IPS-20b (cell line): ENCODE measurements around the gene REPS1.

ENCODE experiments used
- H3K27ac ChIP-seq: one replicate; pipeline ENCODE4 v1.5.1; 2013; ENCODE audit warnings: low read length
- H3K27me3 ChIP-seq: 2 replicates; pipeline ENCODE4 v1.6.1; 2013; ENCODE audit warnings: mild to moderate bottlenecking, low read length, inconsistent platforms; ENCODE audit not compliant: insufficient read depth
- H3K36me3 ChIP-seq: 2 replicates; pipeline ENCODE4 v1.6.1; 2013; ENCODE audit warnings: low read depth, mild to moderate bottlenecking, inconsistent platforms, low read length, moderate library complexity; ENCODE audit not compliant: insufficient read depth
- H3K4me1 ChIP-seq: 2 replicates; pipeline ENCODE4 v1.6.1; 2013; ENCODE audit warnings: mild to moderate bottlenecking, control low read depth, inconsistent platforms, low read length, moderate library complexity; ENCODE audit not compliant: insufficient read depth
- H3K4me3 ChIP-seq: 2 replicates; pipeline ENCODE4 v1.5.1; 2013; ENCODE audit warnings: mild to moderate bottlenecking, low read length, inconsistent platforms
- H3K9ac ChIP-seq: 2 replicates; pipeline ENCODE4 v1.6.1; 2013; ENCODE audit warnings: low read depth, mild to moderate bottlenecking, inconsistent platforms, low read length, moderate library complexity
- H3K9me3 ChIP-seq: 2 replicates; pipeline ENCODE4 v1.6.1; 2013; ENCODE audit warnings: mild to moderate bottlenecking, low read depth, low read length, inconsistent platforms; ENCODE audit not compliant: insufficient read depth

The REPS1 gene

DNA sequence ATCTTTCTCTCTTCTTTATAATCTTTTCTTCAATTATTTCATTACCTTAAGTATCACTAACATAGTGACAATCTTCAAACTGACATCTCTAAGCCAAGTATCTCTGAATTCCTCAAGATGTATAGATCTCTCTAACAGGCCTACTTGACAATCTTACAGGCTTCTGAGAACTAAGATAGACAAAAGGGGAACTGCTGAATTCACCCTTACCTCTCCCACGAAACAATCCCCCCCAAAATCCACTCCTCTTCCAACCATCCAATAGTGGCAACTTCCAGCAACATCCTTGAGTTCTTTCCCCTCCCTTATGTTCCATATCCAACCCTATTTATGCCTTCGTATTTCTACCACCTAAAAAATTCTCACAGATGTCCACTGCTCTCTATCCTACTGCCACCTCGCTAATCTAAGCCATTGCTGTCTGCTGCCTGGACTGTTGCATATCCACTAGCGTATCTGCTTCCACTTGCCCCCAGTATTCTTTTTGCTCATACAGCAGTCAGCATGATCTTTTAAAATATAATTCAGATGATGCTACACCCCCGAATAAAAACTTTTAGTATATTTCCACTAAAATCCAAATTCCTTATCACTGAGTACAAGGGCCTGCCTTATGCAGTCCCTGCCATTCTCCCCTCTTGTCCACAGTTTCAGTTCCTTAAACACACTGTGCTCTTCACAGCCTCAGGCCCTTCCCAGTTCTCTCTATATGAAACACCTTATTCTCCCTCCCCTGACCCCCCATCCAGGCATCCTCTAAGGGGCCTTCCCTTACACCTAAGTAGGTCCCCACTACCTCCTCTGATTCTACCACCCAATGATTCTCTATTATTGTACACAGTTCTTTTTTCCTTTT lies 8.0 kb downstream of the REPS1 start:
- Histone ChIP-seq H3K36me3 (no peaks in the 10 kb centered on the region), H3K27me3 (no peaks in the 10 kb centered on the region), H3K4me1 (peaks cover 51% of the 10 kb centered on the region), H3K27ac (no peak overlapping the region), H3K4me3 (no peak overlapping the region), H3K9me3 (no peaks in the 10 kb centered on the region), H3K9ac (no peak overlapping the region)

DNA sequence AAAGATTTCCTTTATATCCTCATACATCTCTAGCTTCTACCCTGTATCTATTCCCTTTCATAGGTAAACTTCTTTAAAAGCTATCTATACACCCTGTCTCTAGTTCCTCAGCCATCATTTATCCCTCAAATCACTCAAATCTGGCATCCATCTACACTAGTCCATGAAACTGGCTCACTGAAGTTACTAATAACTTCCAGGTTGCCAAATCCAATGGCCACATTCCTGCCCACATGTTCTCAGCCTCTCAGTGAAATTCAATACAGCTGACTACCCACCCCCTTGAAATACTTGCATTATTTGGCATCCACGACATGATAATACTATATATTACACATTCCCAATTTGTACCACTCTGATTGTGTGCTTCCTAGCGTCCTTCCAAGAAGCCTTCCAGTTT lies 8.7 kb downstream of the REPS1 start:
- no peak overlapping the region for H3K4me3 ChIP-seq
- H3K27ac ChIP-seq = no peak overlapping the region
- no peaks in the 10 kb centered on the region for H3K27me3 ChIP-seq
- no peaks in the 10 kb centered on the region for H3K36me3 ChIP-seq
- H3K9ac ChIP-seq = no peak overlapping the region
- peaks cover 49% of the 10 kb centered on the region for H3K4me1 ChIP-seq
- H3K9me3 ChIP-seq = no peaks in the 10 kb centered on the region

DNA sequence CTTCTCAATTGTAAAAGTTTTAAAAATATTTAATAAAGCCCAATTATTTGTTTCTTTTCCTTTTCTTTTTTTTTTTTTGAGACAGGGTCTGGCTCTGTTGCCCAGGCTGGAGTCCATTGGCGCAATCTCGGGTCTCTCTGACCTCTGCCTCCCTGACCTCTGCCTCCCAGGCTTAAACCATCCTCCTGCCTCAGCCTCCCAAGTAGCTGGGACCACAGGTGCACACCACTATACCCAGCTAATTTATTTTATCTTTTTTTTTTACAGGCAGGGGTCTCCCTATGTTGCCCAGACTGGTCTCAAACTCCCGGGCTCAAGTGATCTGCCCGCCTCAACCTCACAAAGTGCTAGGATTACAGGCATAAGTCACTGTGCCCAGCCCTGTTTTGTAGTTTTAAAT lies 9.8 kb downstream of the REPS1 start:
- H3K27ac ChIP-seq = no peak overlapping the region
- H3K36me3 ChIP-seq = no peaks in the 10 kb centered on the region
- no peaks in the 10 kb centered on the region for H3K9me3 ChIP-seq
- no peak overlapping the region for H3K4me3 ChIP-seq
- peaks cover 58% of the 10 kb centered on the region for H3K4me1 ChIP-seq
- no peaks in the 10 kb centered on the region for H3K27me3 ChIP-seq
- no peak overlapping the region for H3K9ac ChIP-seq

DNA sequence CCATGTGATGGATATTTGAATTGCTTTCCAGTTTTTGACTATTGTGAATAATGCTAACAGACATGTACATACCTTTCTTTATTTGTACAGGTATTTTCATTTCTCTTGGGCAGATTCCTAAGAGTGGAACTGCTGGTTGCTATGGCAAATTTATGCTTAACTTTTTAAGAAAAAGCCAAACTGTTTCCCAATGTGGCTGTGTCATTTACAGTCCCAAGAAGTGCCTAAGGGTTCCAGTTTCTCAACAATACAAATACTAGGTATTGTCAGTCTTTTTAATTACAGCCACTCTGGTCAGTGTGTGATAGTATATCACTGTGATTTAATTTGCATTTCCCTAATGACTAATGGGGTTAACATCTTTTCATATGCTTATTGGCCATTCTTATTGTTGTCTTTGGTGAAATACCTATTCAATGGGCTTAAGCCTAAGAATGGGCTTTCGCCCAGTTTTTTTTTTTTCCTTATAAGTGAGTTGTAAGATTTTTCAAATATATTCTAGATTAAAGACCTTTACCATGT lies 10.3 kb downstream of the REPS1 start:
- H3K4me3 ChIP-seq = peak overlapping the region; percentile 27; the same call in 1 of the 2 replicates
- H3K9me3 ChIP-seq = no peaks in the 10 kb centered on the region
- H3K27me3 ChIP-seq = no peaks in the 10 kb centered on the region
- H3K4me1 ChIP-seq = peaks cover 63% of the 10 kb centered on the region
- H3K36me3 ChIP-seq = no peaks in the 10 kb centered on the region
- peak overlapping the region; percentile 6 for H3K27ac ChIP-seq
- no peak overlapping the region for H3K9ac ChIP-seq

DNA sequence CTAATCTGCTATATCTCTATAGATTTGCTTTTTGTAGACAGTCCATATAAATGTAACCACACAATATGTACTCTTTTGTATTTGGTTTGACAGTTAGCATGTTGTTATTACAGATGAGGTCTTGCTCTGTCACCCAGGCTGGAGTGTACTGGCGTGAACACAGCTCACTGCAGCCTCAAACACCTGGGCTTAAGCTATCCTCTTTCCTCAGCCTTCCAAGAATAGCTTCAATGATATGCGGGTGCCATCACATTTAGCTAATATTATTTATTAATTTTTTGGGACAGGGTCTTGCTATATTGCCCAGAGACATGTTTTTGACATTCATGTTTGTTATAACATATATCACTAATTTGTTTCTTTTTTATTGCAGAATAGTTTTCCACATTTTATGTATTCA lies 10.8 kb downstream of the REPS1 start:
- Histone ChIP-seq H3K4me1 (peaks cover 68% of the 10 kb centered on the region), H3K27ac (peak overlapping the region; percentile 6), H3K27me3 (no peaks in the 10 kb centered on the region)

DNA sequence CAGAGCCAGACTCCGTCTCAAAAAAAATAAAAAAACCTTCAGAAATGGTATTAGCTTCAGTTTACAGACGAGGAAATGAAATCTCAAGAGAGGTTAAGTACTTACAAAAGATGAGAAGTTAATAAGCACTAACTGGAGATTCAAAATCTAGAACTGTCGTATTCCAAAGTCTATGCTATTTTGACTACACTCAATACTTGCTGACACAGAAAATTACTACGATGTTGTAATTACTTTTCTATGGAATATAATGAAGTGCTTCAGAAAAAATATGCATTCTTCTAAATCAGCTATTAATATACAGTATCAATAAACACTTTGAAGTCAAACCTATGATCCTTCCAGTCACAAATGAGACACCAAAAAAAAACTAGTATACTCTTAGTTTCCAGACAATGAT lies 12.2 kb downstream of the REPS1 start:
- no peak overlapping the region for H3K9ac ChIP-seq
- no peak overlapping the region for H3K4me3 ChIP-seq
- no peaks in the 10 kb centered on the region for H3K9me3 ChIP-seq
- peaks cover 79% of the 10 kb centered on the region for H3K4me1 ChIP-seq
- no peaks in the 10 kb centered on the region for H3K36me3 ChIP-seq
- no peaks in the 10 kb centered on the region for H3K27me3 ChIP-seq
- H3K27ac ChIP-seq = no peak overlapping the region

More for the DNA sequence above, 10.8 kb downstream of the REPS1 start:
- Histone ChIP-seq H3K9ac (0 out of 2 replicates have a peak overlapping the region, but pooled peaks have one; percentile 33), H3K4me3 (peak overlapping the region; percentile 27; the same call in 1 of the 2 replicates), H3K9me3 (no peaks in the 10 kb centered on the region), H3K36me3 (no peaks in the 10 kb centered on the region)

DNA sequence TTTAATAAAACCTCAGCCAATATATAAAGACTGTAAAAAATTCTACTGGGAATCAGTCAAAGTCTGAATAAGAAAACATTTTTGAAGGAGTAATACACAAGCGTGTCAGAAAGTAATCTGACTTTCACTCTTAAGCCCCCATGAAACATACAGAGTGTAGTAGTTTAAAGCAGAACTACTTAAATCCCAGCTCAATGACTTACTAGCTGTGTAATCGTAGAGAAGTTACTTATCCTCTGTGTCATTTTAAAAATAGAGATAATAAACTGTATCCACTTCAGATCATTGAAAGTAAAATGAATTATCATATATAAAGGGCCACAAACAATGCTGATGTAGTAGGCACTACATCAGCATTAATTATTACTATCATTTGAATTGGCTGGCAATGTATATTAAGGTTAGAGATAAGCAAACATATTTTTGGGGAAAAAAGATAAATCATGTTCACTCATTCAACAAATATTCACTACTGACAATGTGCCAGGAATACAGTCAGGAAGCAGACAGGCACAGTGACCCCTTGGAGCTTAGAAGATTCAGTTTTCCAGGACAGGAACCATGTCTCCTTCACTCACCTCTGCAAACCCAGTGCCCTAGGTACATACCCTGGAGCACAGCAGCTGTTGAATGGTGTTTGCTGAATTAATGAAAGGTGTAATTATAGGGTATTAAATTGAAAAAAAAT lies 14.4 kb downstream of the REPS1 start:
- Histone ChIP-seq H3K27me3 (no peaks in the 10 kb centered on the region), H3K4me3 (no peak overlapping the region), H3K27ac (no peak overlapping the region), H3K4me1 (peaks cover 75% of the 10 kb centered on the region), H3K36me3 (no peaks in the 10 kb centered on the region), H3K9ac (peak overlapping the region; percentile 15), H3K9me3 (no peaks in the 10 kb centered on the region)

DNA sequence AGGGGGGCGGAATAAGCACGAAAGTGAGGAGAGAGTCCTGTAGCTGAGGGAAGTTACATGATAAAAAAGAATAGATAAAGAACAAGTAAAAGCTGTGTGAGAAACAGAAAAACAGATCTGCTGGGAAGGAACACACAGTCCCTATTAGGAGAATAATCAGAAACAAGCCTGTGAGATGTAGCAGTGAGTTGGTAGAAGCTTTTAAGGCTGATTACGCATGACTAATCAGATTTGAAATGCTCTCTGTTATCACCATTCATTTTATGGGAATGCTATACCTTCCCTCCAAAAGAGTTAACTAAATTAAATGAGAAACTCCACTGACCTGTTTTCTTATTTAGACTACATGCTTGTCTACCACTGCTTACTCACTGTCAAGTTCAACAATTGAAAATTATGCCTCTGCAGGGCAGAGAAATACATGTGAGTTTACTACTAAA lies 15.8 kb downstream of the REPS1 start:
- Histone ChIP-seq H3K36me3 (no peaks in the 10 kb centered on the region), H3K4me3 (no peak overlapping the region), H3K9me3 (no peaks in the 10 kb centered on the region), H3K9ac (0 out of 2 replicates have a peak overlapping the region, but pooled peaks have one; percentile 5), H3K27ac (no peak overlapping the region), H3K4me1 (peaks cover 65% of the 10 kb centered on the region), H3K27me3 (no peaks in the 10 kb centered on the region)

DNA sequence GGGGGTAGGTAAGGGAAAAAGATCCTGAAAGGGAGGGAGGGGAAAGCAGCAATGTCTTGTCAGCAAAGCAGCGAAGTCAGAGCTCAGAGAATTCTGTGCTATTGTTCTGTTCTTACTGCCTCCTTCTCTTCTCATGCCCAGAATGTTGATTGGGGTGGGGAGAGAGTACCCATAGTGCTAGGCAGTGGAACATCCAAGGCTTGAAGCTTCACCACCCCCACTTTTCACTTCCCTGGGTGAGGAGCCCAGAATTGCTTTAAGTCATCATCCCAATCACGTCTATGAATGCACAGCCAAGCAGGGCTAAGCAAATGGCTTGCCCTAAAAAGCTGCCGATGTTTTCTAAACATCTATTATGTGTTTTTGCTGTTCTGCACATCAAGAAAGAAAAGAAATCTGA lies 16.5 kb downstream of the REPS1 start:
- Histone ChIP-seq H3K27ac (no peak overlapping the region), H3K36me3 (no peaks in the 10 kb centered on the region), H3K9ac (0 out of 2 replicates have a peak overlapping the region, but pooled peaks have one; percentile 5), H3K4me1 (peaks cover 59% of the 10 kb centered on the region), H3K4me3 (no peak overlapping the region), H3K27me3 (no peaks in the 10 kb centered on the region), H3K9me3 (no peaks in the 10 kb centered on the region)

DNA sequence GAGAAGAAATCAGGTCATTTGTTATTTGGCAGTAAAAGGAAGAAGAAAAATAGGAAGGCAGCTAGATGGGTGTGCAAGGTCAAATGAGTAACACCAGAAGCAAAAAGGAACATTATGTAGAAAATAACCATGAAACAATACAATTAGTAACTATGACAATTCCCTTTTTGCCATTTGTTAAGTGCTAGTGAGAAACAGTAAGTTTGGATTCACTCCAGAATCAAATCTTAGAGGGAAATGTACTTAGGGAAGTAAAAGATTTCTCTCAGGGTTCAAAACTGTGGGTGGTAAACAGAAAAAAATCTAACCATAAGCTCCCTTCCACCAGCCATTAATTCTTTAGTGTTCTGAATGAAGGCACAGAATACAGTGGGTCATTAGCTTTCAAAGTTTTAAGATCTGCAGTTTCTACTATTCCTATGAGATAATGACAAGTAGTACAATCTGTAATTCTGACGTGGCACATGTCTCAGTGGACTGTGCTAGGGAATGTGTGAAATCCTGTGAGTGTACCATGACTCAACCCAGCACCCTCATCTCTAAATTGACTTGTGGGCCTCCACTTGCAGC lies 17.1 kb downstream of the REPS1 start:
- H3K36me3 ChIP-seq = no peaks in the 10 kb centered on the region
- H3K27ac ChIP-seq = no peak overlapping the region
- H3K9me3 ChIP-seq = no peaks in the 10 kb centered on the region
- peaks cover 52% of the 10 kb centered on the region for H3K4me1 ChIP-seq
- no peak overlapping the region for H3K9ac ChIP-seq
- H3K27me3 ChIP-seq = no peaks in the 10 kb centered on the region
- H3K4me3 ChIP-seq = no peak overlapping the region

DNA sequence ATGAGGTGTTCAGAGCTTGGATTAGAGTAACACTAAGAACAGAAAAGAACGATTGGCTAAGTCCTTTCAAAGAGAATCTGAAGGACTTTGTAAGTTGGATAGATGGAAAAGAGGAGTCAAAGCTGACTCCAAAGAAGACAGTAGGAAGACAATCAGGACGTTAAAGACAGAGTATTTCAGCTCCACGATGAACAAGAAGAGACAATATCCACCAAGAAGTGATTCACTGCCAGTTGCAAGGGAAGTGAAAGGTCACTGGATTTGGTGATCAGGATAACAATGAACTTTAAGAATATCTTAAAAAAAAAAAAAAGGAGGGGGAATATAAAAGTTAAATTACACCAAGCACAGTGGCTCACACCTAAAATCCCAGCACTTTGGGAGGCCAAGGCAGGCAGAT lies 17.9 kb downstream of the REPS1 start:
- Histone ChIP-seq H3K4me1 (peaks cover 50% of the 10 kb centered on the region), H3K4me3 (no peak overlapping the region), H3K9ac (no peak overlapping the region), H3K9me3 (no peaks in the 10 kb centered on the region), H3K36me3 (no peaks in the 10 kb centered on the region), H3K27ac (no peak overlapping the region), H3K27me3 (no peaks in the 10 kb centered on the region)
